Measurements from ENCODE around the gene CGNL1.

DNA sequence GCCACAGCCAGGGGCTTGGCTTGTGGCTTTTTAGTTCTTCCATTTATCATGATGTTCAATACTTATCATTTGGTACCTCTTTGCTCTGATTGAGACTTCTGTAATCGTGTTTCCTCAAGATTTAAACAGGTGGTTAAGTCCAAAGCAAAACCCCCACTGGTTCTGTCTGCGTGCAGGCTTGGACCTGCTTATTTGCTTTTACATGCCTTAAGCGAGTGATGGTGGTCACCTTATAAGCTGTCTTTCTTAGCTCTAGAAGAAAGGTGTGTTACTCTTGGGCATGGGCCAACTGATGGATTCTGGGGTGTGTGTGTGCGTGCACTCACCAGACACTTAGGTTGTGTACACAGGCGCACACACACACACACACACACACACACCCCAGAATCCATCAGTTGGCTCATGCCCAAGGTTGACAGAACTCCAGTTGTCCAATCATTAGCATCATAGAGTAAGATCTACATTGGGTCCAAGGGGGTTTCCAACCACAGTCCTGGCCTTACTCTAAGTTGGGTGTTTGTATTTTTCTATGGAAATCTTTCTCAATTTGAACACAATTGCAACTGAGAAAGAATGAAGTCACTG is 216.6 kb downstream of the CGNL1 start:
- no peak for TF ChIP-seq CTCF (IDR thresholded peaks at IDR 0.05)
- TF ChIP-seq POLR2A (IDR thresholded peaks at IDR 0.05): no peak

Data from lower leg skin (tissue), 3 donors.